GM13977 (cell line): ENCODE measurements around the gene NSG1.

ENCODE experiments used
- DNase-seq: peaks from one replicate; pipeline ENCODE4 v3.0.0; 2012; ENCODE audit warnings: low spot score
- in situ Hi-C: fragments of 300-500 bp; cut with MboI; formaldehyde crosslinking; loops from one replicate; pipeline ENCODE4 v1.12.0; 2022; ENCODE audit warnings: low sequenced_read_pairs, low pct_unique_long_range_greater_than_20kb, mixed read lengths, inconsistent platforms; ENCODE audit not compliant: unreplicated experiment
- TF ChIP-seq, protein P1 (sequence below): IDR thresholded peaks from 2 replicates; pipeline ENCODE4 v1.5.1; 2012; ENCODE audit warnings: mild to moderate bottlenecking, control low read depth; ENCODE audit not compliant: insufficient read depth; ENCODE audit errors: extremely low read depth, missing control alignments

NSG1 gene

GRCh38 chr4:4410271-4410670 lies 23.4 kb downstream of the NSG1 start:
- in situ Hi-C loops = no loop called here
- no peak for DNase-seq
- TF ChIP-seq, protein P1, sequence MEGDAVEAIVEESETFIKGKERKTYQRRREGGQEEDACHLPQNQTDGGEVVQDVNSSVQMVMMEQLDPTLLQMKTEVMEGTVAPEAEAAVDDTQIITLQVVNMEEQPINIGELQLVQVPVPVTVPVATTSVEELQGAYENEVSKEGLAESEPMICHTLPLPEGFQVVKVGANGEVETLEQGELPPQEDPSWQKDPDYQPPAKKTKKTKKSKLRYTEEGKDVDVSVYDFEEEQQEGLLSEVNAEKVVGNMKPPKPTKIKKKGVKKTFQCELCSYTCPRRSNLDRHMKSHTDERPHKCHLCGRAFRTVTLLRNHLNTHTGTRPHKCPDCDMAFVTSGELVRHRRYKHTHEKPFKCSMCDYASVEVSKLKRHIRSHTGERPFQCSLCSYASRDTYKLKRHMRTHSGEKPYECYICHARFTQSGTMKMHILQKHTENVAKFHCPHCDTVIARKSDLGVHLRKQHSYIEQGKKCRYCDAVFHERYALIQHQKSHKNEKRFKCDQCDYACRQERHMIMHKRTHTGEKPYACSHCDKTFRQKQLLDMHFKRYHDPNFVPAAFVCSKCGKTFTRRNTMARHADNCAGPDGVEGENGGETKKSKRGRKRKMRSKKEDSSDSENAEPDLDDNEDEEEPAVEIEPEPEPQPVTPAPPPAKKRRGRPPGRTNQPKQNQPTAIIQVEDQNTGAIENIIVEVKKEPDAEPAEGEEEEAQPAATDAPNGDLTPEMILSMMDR = no peak

DNA sequence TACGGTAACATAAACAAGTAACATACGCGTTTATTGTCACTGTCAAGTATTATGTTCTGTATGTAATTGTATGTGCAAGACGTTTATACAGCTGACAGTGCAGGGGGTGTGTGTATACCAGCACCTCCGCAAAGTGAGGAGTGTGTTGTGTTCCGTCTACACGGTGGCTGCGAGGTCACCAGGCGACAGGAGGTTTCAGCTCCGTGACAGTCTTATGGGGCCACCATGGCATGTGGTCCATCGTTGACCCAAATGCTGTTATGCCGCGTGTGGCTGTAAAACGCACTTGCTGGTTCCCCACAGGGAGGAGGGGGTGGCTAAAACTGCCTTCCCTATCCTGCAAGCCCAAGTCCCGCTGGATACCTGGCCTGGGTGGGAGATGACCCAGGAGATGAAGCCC lies 25.0 kb downstream of the NSG1 start:
- TF ChIP-seq, protein P1 = no peak
- in situ Hi-C loops = no loop called here
- no peak for DNase-seq

DNA sequence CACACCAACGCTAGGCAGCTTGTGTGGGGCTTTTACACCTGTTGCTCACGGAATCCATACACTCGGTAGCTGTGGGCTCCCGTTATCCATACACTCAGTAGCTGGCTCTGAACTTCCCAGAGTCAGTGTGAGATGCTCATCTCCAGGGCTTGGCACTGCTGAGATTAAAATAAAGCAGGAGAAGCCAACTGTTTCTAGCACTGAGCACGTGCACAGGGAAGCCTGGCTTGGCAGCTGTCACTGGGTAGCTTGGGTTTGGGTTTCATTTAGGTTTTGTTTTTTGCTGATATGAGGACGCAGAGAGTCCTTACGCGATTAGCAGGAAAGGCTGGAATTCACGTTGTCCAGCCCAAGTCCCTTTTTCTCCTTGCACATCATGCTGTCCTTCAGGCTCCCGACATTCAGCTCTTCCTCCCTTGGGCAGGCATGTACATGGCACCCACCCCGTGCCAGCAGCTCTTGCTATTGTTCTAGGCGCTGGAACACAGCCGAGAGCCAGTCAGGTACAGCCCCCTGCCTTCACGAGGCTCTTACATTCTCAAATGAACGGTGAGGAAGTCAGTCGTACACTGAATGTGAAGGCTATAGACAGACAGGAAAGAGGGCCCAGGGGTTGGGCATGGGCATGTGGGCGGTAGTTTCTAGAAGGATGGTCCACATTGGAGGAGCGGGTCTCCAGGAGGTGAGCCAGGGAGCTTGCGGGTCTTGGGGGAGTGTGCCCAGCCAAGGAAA lies 25.9 kb downstream of the NSG1 start:
- TF ChIP-seq, protein P1 = no peak
- no peak for DNase-seq
- in situ Hi-C loops = no loop called here

GRCh38 chr4:4413373-4413725 lies 26.4 kb downstream of the NSG1 start:
- in situ Hi-C loops = no loop called here
- no peak for DNase-seq
- TF ChIP-seq, protein P1 = no peak

- DNase-seq = no peak
- in situ Hi-C loops = no loop called here
- TF ChIP-seq, protein P1 = no peak
Observed at GRCh38 chr4:4413806-4414205, 26.9 kb downstream of the NSG1 start.

DNA sequence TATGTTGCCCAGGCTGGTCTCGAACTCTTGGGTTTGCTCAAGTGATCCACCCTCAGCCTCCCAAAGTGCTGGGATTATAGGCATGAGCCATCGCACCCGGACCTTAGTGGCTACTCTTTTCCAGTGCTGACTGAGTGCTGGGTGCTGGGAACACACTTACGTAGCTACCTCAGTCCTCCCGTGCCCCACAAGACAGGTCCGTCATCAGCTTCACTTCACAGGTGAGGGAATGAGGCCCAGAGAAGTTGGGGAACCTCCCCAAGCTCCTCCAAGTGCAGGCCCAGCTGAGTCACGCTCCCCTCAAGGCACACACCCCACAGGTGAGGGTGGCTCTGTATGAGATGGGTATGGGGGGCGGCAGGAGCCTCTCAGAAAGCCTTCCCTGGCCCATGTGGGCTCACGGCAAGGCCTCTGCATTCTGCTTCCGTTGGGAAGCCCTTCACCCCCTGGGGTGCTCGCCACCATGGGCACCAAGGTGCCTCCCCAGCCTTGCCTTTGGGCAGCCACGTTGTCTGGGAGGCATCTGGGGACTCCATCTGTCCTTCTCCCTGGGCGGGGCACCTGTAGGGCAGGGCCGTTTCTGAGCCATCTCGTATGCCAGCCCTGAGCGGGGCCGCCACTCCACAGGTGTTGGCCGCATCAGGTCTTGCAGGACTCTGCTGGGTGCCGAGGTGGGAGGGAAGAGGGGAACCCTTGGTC lies 28.4 kb downstream of the NSG1 start:
- in situ Hi-C loops = no loop called here
- TF ChIP-seq, protein P1 = no peak
- DNase-seq = no peak
